ENCODE results near the gene PPP1R15A.

PPP1R15A gene

GRCh38 chr19:48858984-48859710 lies 13.1 kb upstream of the PPP1R15A start:
- no peak overlapping the region for H3K27ac ChIP-seq (ENCODE audit: low read depth, low read length)
- H3K4me3 ChIP-seq (ENCODE audit: low read depth in 1 of 2, low read length in 2 of 2) = peak overlapping the region; percentile 38 to 48
- H3K9ac ChIP-seq (ENCODE audit: low read depth in 1 of 2, low read length in 2 of 2) = no peak overlapping the region
- H3K36me3 ChIP-seq (ENCODE audit: control insufficient read depth in 1 of 2, insufficient read depth in 2 of 2, low read length in 2 of 2) = no peaks in the 10 kb centered on the region
- H3K9me3 ChIP-seq (ENCODE audit: control insufficient read depth in 1 of 2, low read length in 2 of 2) = no peaks in the 10 kb centered on the region
- H3K27me3 ChIP-seq (ENCODE audit: control insufficient read depth in 1 of 2, insufficient read depth in 2 of 2, low read length in 2 of 2) = no peaks in the 10 kb centered on the region
- H3K4me1 ChIP-seq (ENCODE audit: control insufficient read depth in 1 of 2, insufficient read depth in 2 of 2, low read length in 2 of 2) = no peaks in the 10 kb centered on the region

- H3K27ac ChIP-seq (ENCODE audit: low read depth, low read length) = no peak overlapping the region
- peak overlapping the region in 1 of 2 donors; percentile 48 for H3K4me3 ChIP-seq (ENCODE audit: low read depth in 1 of 2, low read length in 2 of 2)
- H3K36me3 ChIP-seq (ENCODE audit: control insufficient read depth in 1 of 2, insufficient read depth in 2 of 2, low read length in 2 of 2) = no peaks in the 10 kb centered on the region
- H3K9me3 ChIP-seq (ENCODE audit: control insufficient read depth in 1 of 2, low read length in 2 of 2) = no peaks in the 10 kb centered on the region
- no peak overlapping the region for H3K9ac ChIP-seq (ENCODE audit: low read depth in 1 of 2, low read length in 2 of 2)
- no peaks in the 10 kb centered on the region for H3K27me3 ChIP-seq (ENCODE audit: control insufficient read depth in 1 of 2, insufficient read depth in 2 of 2, low read length in 2 of 2)
- H3K4me1 ChIP-seq (ENCODE audit: control insufficient read depth in 1 of 2, insufficient read depth in 2 of 2, low read length in 2 of 2) = no peaks in the 10 kb centered on the region
Observed at GRCh38 chr19:48859711-48860572, 12.3 kb upstream of the PPP1R15A start.

GRCh38 chr19:48861313-48861712 lies 10.9 kb upstream of the PPP1R15A start:
- peaks cover 0 to 2% of the 10 kb centered on the region in 2 donors for H3K4me1 ChIP-seq (ENCODE audit: control insufficient read depth in 1 of 2, insufficient read depth in 2 of 2, low read length in 2 of 2)
- no peaks in the 10 kb centered on the region for H3K27me3 ChIP-seq (ENCODE audit: control insufficient read depth in 1 of 2, insufficient read depth in 2 of 2, low read length in 2 of 2)
- H3K4me3 ChIP-seq (ENCODE audit: low read depth in 1 of 2, low read length in 2 of 2) = no peak overlapping the region
- H3K9ac ChIP-seq (ENCODE audit: low read depth in 1 of 2, low read length in 2 of 2) = no peak overlapping the region
- no peak overlapping the region for H3K27ac ChIP-seq (ENCODE audit: low read depth, low read length)
- no peaks in the 10 kb centered on the region for H3K36me3 ChIP-seq (ENCODE audit: control insufficient read depth in 1 of 2, insufficient read depth in 2 of 2, low read length in 2 of 2)
- H3K9me3 ChIP-seq (ENCODE audit: control insufficient read depth in 1 of 2, low read length in 2 of 2) = no peaks in the 10 kb centered on the region

GRCh38 chr19:48862827-48863226 lies 9.4 kb upstream of the PPP1R15A start:
- peaks cover 13 to 17% of the 10 kb centered on the region in 2 donors for H3K4me1 ChIP-seq (ENCODE audit: control insufficient read depth in 1 of 2, insufficient read depth in 2 of 2, low read length in 2 of 2)
- H3K9ac ChIP-seq (ENCODE audit: low read depth in 1 of 2, low read length in 2 of 2) = no peak overlapping the region
- H3K9me3 ChIP-seq (ENCODE audit: control insufficient read depth in 1 of 2, low read length in 2 of 2) = no peaks in the 10 kb centered on the region
- no peaks in the 10 kb centered on the region for H3K27me3 ChIP-seq (ENCODE audit: control insufficient read depth in 1 of 2, insufficient read depth in 2 of 2, low read length in 2 of 2)
- no peak overlapping the region for H3K4me3 ChIP-seq (ENCODE audit: low read depth in 1 of 2, low read length in 2 of 2)
- no peaks in the 10 kb centered on the region for H3K36me3 ChIP-seq (ENCODE audit: control insufficient read depth in 1 of 2, insufficient read depth in 2 of 2, low read length in 2 of 2)
- no peak overlapping the region for H3K27ac ChIP-seq (ENCODE audit: low read depth, low read length)

GRCh38 chr19:48866692-48867091 lies 5.5 kb upstream of the PPP1R15A start:
- no peak overlapping the region for H3K9ac ChIP-seq (ENCODE audit: low read depth in 1 of 2, low read length in 2 of 2)
- no peaks in the 10 kb centered on the region for H3K27me3 ChIP-seq (ENCODE audit: control insufficient read depth in 1 of 2, insufficient read depth in 2 of 2, low read length in 2 of 2)
- no peak overlapping the region for H3K4me3 ChIP-seq (ENCODE audit: low read depth in 1 of 2, low read length in 2 of 2)
- H3K27ac ChIP-seq (ENCODE audit: low read depth, low read length) = no peak overlapping the region
- no peaks in the 10 kb centered on the region for H3K9me3 ChIP-seq (ENCODE audit: control insufficient read depth in 1 of 2, low read length in 2 of 2)
- H3K4me1 ChIP-seq (ENCODE audit: control insufficient read depth in 1 of 2, insufficient read depth in 2 of 2, low read length in 2 of 2) = peaks cover 18% of the 10 kb centered on the region in 2 donors
- no peaks in the 10 kb centered on the region for H3K36me3 ChIP-seq (ENCODE audit: control insufficient read depth in 1 of 2, insufficient read depth in 2 of 2, low read length in 2 of 2)

GRCh38 chr19:48867123-48867745 lies 5.0 kb upstream of the PPP1R15A start:
- H3K9ac ChIP-seq (ENCODE audit: low read depth in 1 of 2, low read length in 2 of 2) = peak overlapping the region; percentile 58 to 64
- H3K4me1 ChIP-seq (ENCODE audit: control insufficient read depth in 1 of 2, insufficient read depth in 2 of 2, low read length in 2 of 2) = peaks cover 18% of the 10 kb centered on the region in 2 donors

GRCh38 chr19:48867746-48868113 lies 4.5 kb upstream of the PPP1R15A start:
- Histone ChIP-seq H3K4me1 (ENCODE audit: control insufficient read depth in 1 of 2, insufficient read depth in 2 of 2, low read length in 2 of 2) (peaks cover 18% of the 10 kb centered on the region in 2 donors), H3K36me3 (ENCODE audit: control insufficient read depth in 1 of 2, insufficient read depth in 2 of 2, low read length in 2 of 2) (no peaks in the 10 kb centered on the region), H3K4me3 (ENCODE audit: low read depth in 1 of 2, low read length in 2 of 2) (peak overlapping the region; percentile 48 to 54), H3K9ac (ENCODE audit: low read depth in 1 of 2, low read length in 2 of 2) (peak overlapping the region; percentile 58 to 64), H3K27ac (ENCODE audit: low read depth, low read length) (peak overlapping the region; percentile 55), H3K9me3 (ENCODE audit: control insufficient read depth in 1 of 2, low read length in 2 of 2) (no peaks in the 10 kb centered on the region), H3K27me3 (ENCODE audit: control insufficient read depth in 1 of 2, insufficient read depth in 2 of 2, low read length in 2 of 2) (no peaks in the 10 kb centered on the region)

More at GRCh38 chr19:48867123-48867745, 5.0 kb upstream of the PPP1R15A start:
- Histone ChIP-seq H3K27ac (ENCODE audit: low read depth, low read length) (no peak overlapping the region), H3K27me3 (ENCODE audit: control insufficient read depth in 1 of 2, insufficient read depth in 2 of 2, low read length in 2 of 2) (no peaks in the 10 kb centered on the region), H3K4me3 (ENCODE audit: low read depth in 1 of 2, low read length in 2 of 2) (peak overlapping the region; percentile 48 to 54), H3K36me3 (ENCODE audit: control insufficient read depth in 1 of 2, insufficient read depth in 2 of 2, low read length in 2 of 2) (no peaks in the 10 kb centered on the region), H3K9me3 (ENCODE audit: control insufficient read depth in 1 of 2, low read length in 2 of 2) (no peaks in the 10 kb centered on the region)

GRCh38 chr19:48868114-48868886 lies 3.9 kb upstream of the PPP1R15A start, which contains the start of gene PLEKHA4:
TSS of gene PLEKHA4 (minus strand) at chr19:48868617. CDS start at chr19:48867620, 997 bp downstream.
- H3K27me3 ChIP-seq (ENCODE audit: control insufficient read depth in 1 of 2, insufficient read depth in 2 of 2, low read length in 2 of 2) = no peaks in the 10 kb centered on the region
- H3K9me3 ChIP-seq (ENCODE audit: control insufficient read depth in 1 of 2, low read length in 2 of 2) = no peaks in the 10 kb centered on the region
- H3K4me3 ChIP-seq (ENCODE audit: low read depth in 1 of 2, low read length in 2 of 2) = peak within 1 kb of the TSS; percentile 48 to 54
- peak within 1 kb of the TSS; percentile 70 for H3K27ac ChIP-seq (ENCODE audit: low read depth, low read length)
- H3K9ac ChIP-seq (ENCODE audit: low read depth in 1 of 2, low read length in 2 of 2) = peak within 1 kb of the TSS; percentile 58 to 64
- H3K4me1 ChIP-seq (ENCODE audit: control insufficient read depth in 1 of 2, insufficient read depth in 2 of 2, low read length in 2 of 2) = peaks cover 20 to 21% of the 10 kb centered on the region in 2 donors
- peaks cover 0 to 1% of the 10 kb centered on the region in 2 donors for H3K36me3 ChIP-seq (ENCODE audit: control insufficient read depth in 1 of 2, insufficient read depth in 2 of 2, low read length in 2 of 2)

GRCh38 chr19:48870048-48870447 lies 2.2 kb upstream of the PPP1R15A start:
- Histone ChIP-seq H3K27me3 (ENCODE audit: control insufficient read depth in 1 of 2, insufficient read depth in 2 of 2, low read length in 2 of 2) (no peaks in the 10 kb centered on the region), H3K4me3 (ENCODE audit: low read depth in 1 of 2, low read length in 2 of 2) (no peak overlapping the region), H3K27ac (ENCODE audit: low read depth, low read length) (no peak overlapping the region), H3K9ac (ENCODE audit: low read depth in 1 of 2, low read length in 2 of 2) (no peak overlapping the region), H3K36me3 (ENCODE audit: control insufficient read depth in 1 of 2, insufficient read depth in 2 of 2, low read length in 2 of 2) (peaks cover 13 to 14% of the 10 kb centered on the region in 2 donors), H3K4me1 (ENCODE audit: control insufficient read depth in 1 of 2, insufficient read depth in 2 of 2, low read length in 2 of 2) (peaks cover 33 to 38% of the 10 kb centered on the region in 2 donors), H3K9me3 (ENCODE audit: control insufficient read depth in 1 of 2, low read length in 2 of 2) (no peaks in the 10 kb centered on the region)

Measured in duodenal mucosa (tissue), 2 donors.